ENCODE data around the gene THADA. TPM values are rescaled to one million over a fixed set of nuclear protein-coding genes. Genes with fewer than 3 reads are reported as not detected.

Gene THADA
- total and polyA plus RNA-seq, 2 donors (not counting 3 experiments of a cell fraction or from before 2014, with no cell fraction given) = 22.6 to 25.3 TPM

GRCh38 chr2:43230951-43231827 is 364.6 kb downstream of the THADA start:
- Histone ChIP-seq H3K27me3 (ENCODE audit: control insufficient read depth in 2 of 2, insufficient read depth in 2 of 2, low read length in 2 of 2) (no peaks in the 10 kb centered on the region), H3K4me3 (replicated peaks in 1 of 3; ENCODE audit: insufficient read depth in 1 of 3, low read depth in 1 of 3, low read length in 3 of 3) (no peak overlapping the region), H3K4me2 (ENCODE audit: insufficient read depth, low read length) (no peak overlapping the region), H3K9ac (replicated peaks; ENCODE audit: extremely low read depth, insufficient read depth, low read length) (no peak overlapping the region), H3K4me1 (ENCODE audit: control insufficient read depth, extremely low read depth, insufficient read depth, low read length) (peaks cover 9% of the 10 kb centered on the region), H3K9me1 (replicated peaks; ENCODE audit: control insufficient read depth, extremely low read depth, insufficient read depth, low read length) (no peaks in the 10 kb centered on the region), H3K36me3 (ENCODE audit: control insufficient read depth in 2 of 2, extremely low read depth in 1 of 2, insufficient read depth in 2 of 2, low read length in 2 of 2) (no peaks in the 10 kb centered on the region), H4K20me1 (replicated peaks; ENCODE audit: control insufficient read depth, extremely low read depth, insufficient read depth, low read length) (no peaks in the 10 kb centered on the region), H3K27ac (ENCODE audit: insufficient read depth, low read depth, low read length) (no peak overlapping the region), H2AFZ (ENCODE audit: low read depth, low read length) (no peak overlapping the region), H3K79me2 (ENCODE audit: control insufficient read depth, insufficient read depth, low read length) (peaks cover 1% of the 10 kb centered on the region), H3K9me3 (replicated peaks; ENCODE audit: control insufficient read depth, insufficient read depth, low read length) (no peaks in the 10 kb centered on the region)
- no peak for FAIRE-seq
- CTCF ChIA-PET = no interaction called here
- intact Hi-C loops (cut with micrococcal nuclease) = no loop called here
- dilution Hi-C loops (cut with MboI; ENCODE audit: extremely low pct_ligation_motif_present, low sequenced_read_pairs) = no loop called here
- TF ChIP-seq CTCF (IDR thresholded peaks at IDR 0.05; ENCODE audit: extremely low read depth in 1 of 2, insufficient read depth in 1 of 2, low read depth in 1 of 2, low read length in 2 of 2) = no peak
- no peak for TF ChIP-seq GATA2 (IDR thresholded peaks at IDR 0.05; ENCODE audit: insufficient read depth, insufficient read length, low read depth, low read length)
- TF ChIP-seq POLR2A (IDR thresholded peaks at IDR 0.05; ENCODE audit: low read depth, low read length) = no peak
- TF ChIP-seq MYC (IDR thresholded peaks at IDR 0.05; ENCODE audit: low read depth, low read length) = no peak
- no peak for TF ChIP-seq FOS (IDR thresholded peaks at IDR 0.05; ENCODE audit: borderline replicate concordance, insufficient read depth, low read length)
- TF ChIP-seq EZH2 (IDR thresholded peaks at IDR 0.05; ENCODE audit: borderline replicate concordance, low read depth, low read length, severe bottlenecking) = no peak
- no peak for TF ChIP-seq JUN (IDR thresholded peaks at IDR 0.05; ENCODE audit: borderline replicate concordance, insufficient read depth, insufficient read length, low read depth)
- TF ChIP-seq MAX (IDR thresholded peaks at IDR 0.05; ENCODE audit: insufficient read depth, insufficient read length) = no peak
- TF ChIP-seq POLR2AphosphoS5 (IDR thresholded peaks at IDR 0.05; ENCODE audit: insufficient read depth, low read depth, low read length) = no peak
- no peak for DNase-seq (ENCODE audit: low read depth, low spot score)
- POLR2A ChIA-PET = no interaction called here
- no TSS peak for BruUV-seq (replicated peaks)

Measured in endothelial cell of umbilical vein (primary cell).